MM.1S (cell line): ENCODE data around the gene IST1.
A peak's percentile ranks its signal among the peaks of the same experiment; 100 is the strongest.

Experiments
- DNase-seq: peaks from one replicate; pipeline ENCODE4 v3.0.0-alpha.2; 2015
- H2AFZ ChIP-seq: fragments of 300-600 bp; sonication (generic); 2 replicates; pipeline ENCODE4 v1.6.0; 2016; ENCODE audit warnings: antibody characterized with exemption, low read length
- H3F3A ChIP-seq: fragments of 300-600 bp; sonication (generic); 2 replicates; pipeline ENCODE4 v1.6.1; 2016; ENCODE audit warnings: mild to moderate bottlenecking, antibody characterized with exemption, low read length, moderate library complexity, mixed read lengths; ENCODE audit not compliant: insufficient read depth
- H3K27ac ChIP-seq: fragments of 300-600 bp; sonication (generic); 2 replicates; pipeline ENCODE4 v1.5.1; 2016; ENCODE audit warnings: mild to moderate bottlenecking, low read length
- H3K27me3 ChIP-seq: fragments of 300-600 bp; sonication (generic); replicated peaks from 2 replicates; pipeline ENCODE4 v1.6.0; 2016; ENCODE audit warnings: low read length; ENCODE audit not compliant: insufficient read depth
- H3K36me3 ChIP-seq: fragments of 300-600 bp; sonication (generic); replicated peaks from 2 replicates; pipeline ENCODE4 v1.6.1; 2016; ENCODE audit warnings: mild to moderate bottlenecking, low read length, mixed read lengths; ENCODE audit not compliant: insufficient read depth
- H3K4me1 ChIP-seq: fragments of 300-600 bp; sonication (generic); 2 replicates; pipeline ENCODE4 v1.6.1; 2016; ENCODE audit warnings: low read length, mixed read lengths
- H3K4me2 ChIP-seq: fragments of 300-600 bp; sonication (generic); 2 replicates; pipeline ENCODE4 v1.6.0; 2016; ENCODE audit warnings: low read depth, low read length
- H3K4me3 ChIP-seq: fragments of 300-600 bp; sonication (generic); 2 replicates; pipeline ENCODE4 v1.5.1; 2016; ENCODE audit warnings: low read length, mixed read lengths
- H3K79me2 ChIP-seq: fragments of 300-600 bp; sonication (generic); 2 replicates; pipeline ENCODE4 v1.6.1; 2016; ENCODE audit warnings: mixed run types, low read length, mixed read lengths
- H3K9ac ChIP-seq: fragments of 300-600 bp; sonication (generic); 2 replicates; pipeline ENCODE4 v1.6.1; 2016; ENCODE audit warnings: low read length, mixed read lengths
- H3K9me2 ChIP-seq: fragments of 300-600 bp; sonication (generic); replicated peaks from 2 replicates; pipeline ENCODE4 v1.6.1; 2016; ENCODE audit warnings: mild to moderate bottlenecking, low read length, mixed read lengths; ENCODE audit not compliant: insufficient read depth
- H3K9me3 ChIP-seq: fragments of 300-600 bp; sonication (generic); replicated peaks from 2 replicates; pipeline ENCODE4 v1.6.1; 2016; ENCODE audit warnings: mild to moderate bottlenecking, low read length, mixed read lengths; ENCODE audit not compliant: insufficient read depth
- H4K20me1 ChIP-seq: fragments of 300-600 bp; sonication (generic); 2 replicates; pipeline ENCODE4 v1.6.1; 2016; ENCODE audit warnings: mild to moderate bottlenecking, low read length, moderate library complexity, mixed read lengths; ENCODE audit not compliant: insufficient read depth
- EZH2 ChIP-seq: fragments of 300-600 bp; sonication (generic); optimal IDR thresholded peaks from 2 replicates; pipeline ENCODE3; 2017; ENCODE audit warnings: low read depth, mild to moderate bottlenecking, antibody characterized with exemption, low read length, mixed read lengths
- EZH2phosphoT487 ChIP-seq: fragments of 300-600 bp; sonication (generic); IDR thresholded peaks from 2 replicates; pipeline ENCODE4 v1.6.1; 2018; ENCODE audit warnings: antibody characterized with exemption, low read length
- TF ChIP-seq, protein P1 (sequence below): fragments of 300-600 bp; sonication (generic); IDR thresholded peaks from 2 replicates; pipeline ENCODE4 v1.5.1; 2016; ENCODE audit warnings: antibody characterized with exemption, low read length, mixed read lengths

Gene IST1

DNA sequence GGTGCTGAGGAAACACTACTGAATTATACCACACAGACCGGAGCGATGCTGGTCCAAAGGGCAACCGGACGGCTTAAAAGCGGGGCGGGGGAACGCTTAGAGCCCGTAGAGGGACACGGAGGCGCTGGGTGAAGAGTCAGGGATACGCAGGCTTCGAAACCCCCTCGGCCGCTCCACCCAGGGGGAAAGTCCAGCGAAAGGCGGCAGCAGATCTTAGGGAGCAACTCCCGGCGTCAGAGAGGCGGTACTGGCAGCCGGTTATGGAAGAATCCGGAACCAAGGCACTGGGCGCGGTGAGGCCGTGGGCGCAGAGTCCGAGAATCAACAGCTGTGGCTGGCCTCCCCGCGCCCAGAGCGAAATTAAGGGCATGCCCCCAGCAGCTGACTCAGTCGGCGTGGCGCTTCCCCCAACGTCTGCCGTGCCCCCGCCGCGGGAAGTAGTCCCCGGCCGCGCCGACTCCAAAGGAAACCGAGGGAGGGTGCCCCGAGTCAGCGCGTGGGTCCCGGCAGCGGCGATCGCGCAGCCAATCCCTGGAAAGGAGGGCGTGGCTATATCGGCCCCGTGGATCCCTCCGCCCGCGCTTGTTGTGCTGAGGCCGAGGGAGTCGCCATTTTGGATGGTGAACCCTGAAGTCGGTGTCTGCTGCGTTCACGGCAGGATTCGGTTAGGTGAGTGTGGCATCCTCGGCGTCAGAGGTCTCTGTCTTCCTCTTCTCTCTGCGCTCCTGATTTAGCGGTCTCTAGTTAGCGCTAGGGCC is at the start of gene IST1:
TSS of gene IST1 (plus strand) at position 611 of the 758 bp plus-strand sequence. CDS start 20,110 bp downstream, outside the sequence.
- H3K4me1 ChIP-seq = 0 out of 2 replicates have a peak, but pooled peaks cover 3% of the 10 kb centered on the region
- H3F3A ChIP-seq = peaks cover 20% of the 10 kb centered on the region
- H3K79me2 ChIP-seq = peaks cover 48% of the 10 kb centered on the region
- H2AFZ ChIP-seq = peak within 1 kb of the TSS; percentile 82
- no peaks in the 10 kb centered on the region for H3K36me3 ChIP-seq
- H3K9me3 ChIP-seq = no peaks in the 10 kb centered on the region
- H4K20me1 ChIP-seq = peaks cover 14% of the 10 kb centered on the region; the same call in 1 of the 2 replicates
- H3K9ac ChIP-seq = peak within 1 kb of the TSS; percentile 91
- TF ChIP-seq EZH2 = no peak
- TF ChIP-seq, protein P1, sequence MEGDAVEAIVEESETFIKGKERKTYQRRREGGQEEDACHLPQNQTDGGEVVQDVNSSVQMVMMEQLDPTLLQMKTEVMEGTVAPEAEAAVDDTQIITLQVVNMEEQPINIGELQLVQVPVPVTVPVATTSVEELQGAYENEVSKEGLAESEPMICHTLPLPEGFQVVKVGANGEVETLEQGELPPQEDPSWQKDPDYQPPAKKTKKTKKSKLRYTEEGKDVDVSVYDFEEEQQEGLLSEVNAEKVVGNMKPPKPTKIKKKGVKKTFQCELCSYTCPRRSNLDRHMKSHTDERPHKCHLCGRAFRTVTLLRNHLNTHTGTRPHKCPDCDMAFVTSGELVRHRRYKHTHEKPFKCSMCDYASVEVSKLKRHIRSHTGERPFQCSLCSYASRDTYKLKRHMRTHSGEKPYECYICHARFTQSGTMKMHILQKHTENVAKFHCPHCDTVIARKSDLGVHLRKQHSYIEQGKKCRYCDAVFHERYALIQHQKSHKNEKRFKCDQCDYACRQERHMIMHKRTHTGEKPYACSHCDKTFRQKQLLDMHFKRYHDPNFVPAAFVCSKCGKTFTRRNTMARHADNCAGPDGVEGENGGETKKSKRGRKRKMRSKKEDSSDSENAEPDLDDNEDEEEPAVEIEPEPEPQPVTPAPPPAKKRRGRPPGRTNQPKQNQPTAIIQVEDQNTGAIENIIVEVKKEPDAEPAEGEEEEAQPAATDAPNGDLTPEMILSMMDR = no peak
- TF ChIP-seq EZH2phosphoT487 = no peak
- peak within 1 kb of the TSS; percentile 80 for H3K27ac ChIP-seq
- H3K4me3 ChIP-seq = peak within 1 kb of the TSS; percentile 94
- peak; percentile 98 for DNase-seq
- H3K9me2 ChIP-seq = no peaks in the 10 kb centered on the region
- H3K4me2 ChIP-seq = peak within 1 kb of the TSS; percentile 95
- H3K27me3 ChIP-seq = no peaks in the 10 kb centered on the region

DNA sequence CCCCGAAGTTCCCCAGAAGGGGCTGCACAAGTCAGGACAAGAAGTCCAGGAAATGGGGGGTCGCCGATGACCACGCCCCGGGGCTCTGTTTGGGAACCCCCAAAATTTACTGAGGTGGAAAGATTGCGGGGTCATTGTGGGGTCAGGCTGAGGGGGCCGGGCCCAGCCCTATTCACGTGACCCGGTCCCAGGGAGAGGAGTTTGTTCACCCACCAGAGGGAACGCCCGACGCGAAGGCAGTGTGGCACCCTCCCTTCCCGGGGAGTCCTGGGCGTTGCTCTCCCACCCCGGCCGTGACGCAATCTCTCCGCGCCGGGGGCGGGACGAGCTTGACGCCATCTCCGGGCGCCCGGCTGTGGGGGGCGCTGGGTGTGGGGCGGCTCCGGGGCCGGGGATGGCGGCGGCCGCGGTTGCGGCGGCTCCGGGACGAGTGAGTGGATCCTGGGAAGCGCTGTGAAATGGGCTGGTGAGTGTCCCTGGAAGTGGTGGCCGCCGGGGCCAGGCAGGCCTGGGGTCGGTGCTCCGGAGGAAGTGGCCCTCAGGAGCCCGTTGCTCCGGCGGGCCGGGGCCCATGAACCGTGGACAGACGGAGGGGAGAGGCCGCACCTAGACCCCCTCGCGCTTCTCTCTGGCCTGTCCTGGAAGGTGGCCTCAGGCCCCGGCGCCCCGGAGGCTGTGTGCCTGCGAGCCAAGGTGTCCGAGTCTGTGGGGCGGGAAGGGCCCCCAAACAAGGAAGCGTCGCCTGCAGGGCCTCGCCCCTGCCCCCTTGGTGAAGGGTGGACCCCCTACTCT is 49.5 kb upstream of the IST1 start, which contains the start of gene ATXN1L:
TSS of gene ATXN1L (plus strand) at position 338 of the 792 bp plus-strand sequence. CDS start 3,765 bp downstream, outside the sequence.
- peaks cover 42% of the 10 kb centered on the region for H3F3A ChIP-seq
- peak; percentile 93 for DNase-seq
- H3K27ac ChIP-seq = peak within 1 kb of the TSS; percentile 93
- TF ChIP-seq EZH2 = no peak
- TF ChIP-seq, protein P1 = no peak
- TF ChIP-seq EZH2phosphoT487 = no peak
- H3K4me2 ChIP-seq = peak within 1 kb of the TSS; percentile 87
- no peaks in the 10 kb centered on the region for H3K9me2 ChIP-seq
- peak within 1 kb of the TSS; percentile 51; the same call in 1 of the 2 replicates for H2AFZ ChIP-seq
- 0 out of 2 replicates have a peak, but pooled peaks cover 7% of the 10 kb centered on the region for H3K36me3 ChIP-seq
- peak within 1 kb of the TSS; percentile 97 for H3K9ac ChIP-seq
- peak within 1 kb of the TSS; percentile 98 for H3K4me3 ChIP-seq
- no peaks in the 10 kb centered on the region for H3K27me3 ChIP-seq
- no peaks in the 10 kb centered on the region for H3K9me3 ChIP-seq
- H3K4me1 ChIP-seq = peaks cover 45% of the 10 kb centered on the region
- H3K79me2 ChIP-seq = peaks cover 61% of the 10 kb centered on the region
- no peaks in the 10 kb centered on the region for H4K20me1 ChIP-seq

DNA sequence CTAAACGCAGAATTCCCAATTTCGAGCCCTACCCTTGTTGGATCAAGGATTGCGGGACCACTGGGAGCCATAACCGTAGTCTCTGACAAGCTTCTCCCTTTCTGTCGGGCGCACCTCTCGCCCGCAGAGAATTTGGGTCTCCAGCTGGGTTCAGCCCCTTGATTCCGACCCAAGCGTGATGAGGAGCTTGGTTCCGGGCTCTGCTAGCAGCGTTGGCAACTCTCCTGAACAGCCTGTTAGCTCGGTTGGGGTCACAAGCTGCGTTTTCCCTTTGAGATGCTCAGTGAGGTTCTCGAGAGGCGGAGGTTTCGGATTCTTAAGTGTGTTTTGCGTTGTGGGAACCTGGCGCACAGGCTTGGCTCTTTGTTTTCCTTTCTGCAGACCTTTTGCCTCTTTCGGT is 48.9 kb upstream of the IST1 start:
- no peak for TF ChIP-seq EZH2phosphoT487
- no peak for TF ChIP-seq EZH2
- TF ChIP-seq, protein P1 = no peak
- peak; percentile 77 for DNase-seq
- Histone ChIP-seq H3K27me3 (no peaks in the 10 kb centered on the region), H3K9ac (peak overlapping the region; percentile 97), H3F3A (peaks cover 42% of the 10 kb centered on the region), H3K27ac (peak overlapping the region; percentile 93), H3K79me2 (peaks cover 67% of the 10 kb centered on the region), H3K36me3 (0 out of 2 replicates have a peak, but pooled peaks cover 7% of the 10 kb centered on the region), H3K4me2 (peak overlapping the region; percentile 87), H3K4me3 (peak overlapping the region; percentile 98), H3K9me3 (no peaks in the 10 kb centered on the region), H3K9me2 (no peaks in the 10 kb centered on the region), H4K20me1 (no peaks in the 10 kb centered on the region), H2AFZ (peak overlapping the region; percentile 15; the same call in 1 of the 2 replicates), H3K4me1 (peaks cover 47% of the 10 kb centered on the region)
